Panc1 (cell line): ENCODE data around the gene MGAT5B. TPM values are rescaled to one million over a fixed set of nuclear protein-coding genes. Genes with fewer than 3 reads are reported as not detected.

Source experiments
- ATAC-seq: fragments of 200-7000 bp; cut with Tn5 transposase; 2 replicates; pipeline ENCODE4 v1.9.1; 2020; ENCODE audit warnings: mild to moderate bottlenecking, moderate library complexity
- BruUV-seq: library from RNA; stranded (reverse); fragments of 400-500 nt; replicated peaks from 2 replicates; lab custom pipeline; 2021; lab: Mats Ljungman, UMichigan
- CTCF ChIA-PET: fragments of 300-600 bp; sonication (Branson Sonifier 250); formaldehyde crosslinking; loops from one replicate; lab custom pipeline; 2022; ENCODE audit warnings: antibody characterized with exemption; lab: Charles Lee
- POLR2A ChIA-PET: fragments of 300-600 bp; sonication (Branson Sonifier 250); formaldehyde crosslinking; loops from one replicate; lab custom pipeline; 2022; ENCODE audit warnings: antibody characterized with exemption; lab: Charles Lee
- DNase-seq: peaks from one replicate; pipeline ENCODE4 v3.0.0-alpha.2; 2010; ENCODE audit warnings: low read depth, low spot score
- H3K27ac ChIP-seq: 2 replicates; pipeline ENCODE4 v1.5.1; 2011; ENCODE audit warnings: mild to moderate bottlenecking, low read length, inconsistent platforms
- H3K27me3 ChIP-seq: fragments of 200-500 bp; sonication (Bioruptor generic); 2 replicates; pipeline ENCODE4 v1.6.0; 2014; ENCODE audit warnings: low read length, inconsistent platforms; ENCODE audit not compliant: control insufficient read depth, insufficient read depth
- H3K36me3 ChIP-seq: fragments of 200-500 bp; sonication (Bioruptor generic); 2 replicates; pipeline ENCODE4 v1.5.1; 2014; ENCODE audit warnings: inconsistent platforms, mild to moderate bottlenecking, low read length, moderate library complexity; ENCODE audit not compliant: control insufficient read depth, insufficient read depth
- H3K4me1 ChIP-seq: 2 replicates; pipeline ENCODE4 v1.5.1; 2011; ENCODE audit warnings: inconsistent platforms, mild to moderate bottlenecking, low read length, moderate library complexity; ENCODE audit not compliant: control insufficient read depth, insufficient read depth
- H3K4me3 ChIP-seq, 2 experiments: 2 replicates each; pipeline ENCODE4 v1.5.1; 2011 to 2012; ENCODE audit warnings: low read depth in 2 of 2, low read length in 2 of 2, mild to moderate bottlenecking in 2 of 2, inconsistent platforms in 1 of 2, moderate library complexity in 1 of 2
- H3K9me3 ChIP-seq: fragments of 200-500 bp; sonication (Bioruptor generic); 2 replicates; pipeline ENCODE4 v1.5.1; 2014; ENCODE audit warnings: low read depth, mild to moderate bottlenecking, inconsistent platforms, low read length, moderate library complexity; ENCODE audit not compliant: control insufficient read depth, insufficient read depth
- CTCF ChIP-seq: fragments of 450-650 bp; IDR thresholded peaks from 2 replicates; pipeline ENCODE4 v1.5.1; 2017; ENCODE audit warnings: mild to moderate bottlenecking
- POLR2AphosphoS5 ChIP-seq: IDR thresholded peaks from 2 replicates; pipeline ENCODE4 v1.6.1; 2012; ENCODE audit warnings: mild to moderate bottlenecking, low read depth, low read length, moderate library complexity
- REST ChIP-seq, 2 experiments: IDR thresholded peaks; 2 replicates each; pipeline ENCODE4 v1.6.1; 2011 to 2012; ENCODE audit warnings: low read depth in 2 of 2, control low read depth in 1 of 2, low read length in 1 of 2, mild to moderate bottlenecking in 1 of 2, moderate library complexity in 1 of 2; ENCODE audit not compliant: insufficient read depth in 1 of 2
- SIN3A ChIP-seq: IDR thresholded peaks from 2 replicates; pipeline ENCODE4 v1.6.1; 2012; ENCODE audit warnings: low read depth, mild to moderate bottlenecking, low read length, moderate library complexity, borderline replicate concordance; ENCODE audit not compliant: insufficient read depth
- TCF7L2 ChIP-seq: IDR thresholded peaks from 2 replicates; pipeline ENCODE4 v1.6.1; 2011; ENCODE audit warnings: mild to moderate bottlenecking, low read depth, low read length, inconsistent platforms
- in situ Hi-C: cut with HindIII; loops from 2 replicates; pipeline ENCODE4 v1.10.0; 2016; ENCODE audit warnings: low sequenced_read_pairs, low pct_unique_long_range_greater_than_20kb
- intact Hi-C: fragments of 100-400 bp; cut with micrococcal nuclease; formaldehyde crosslinking; loops from one replicate; pipeline ENCODE4 v1.10.0; 2022; ENCODE audit not compliant: unreplicated experiment
- total RNA-seq: library from RNA; stranded (reverse); gene quantifications from one replicate; pipeline ENCODE4 v1.2.1, GENCODE V29; 2021; ENCODE audit not compliant: unreplicated experiment

MGAT5B gene
- total RNA-seq, 1 experiment from 2014 or later, result 34.9 TPM

DNA sequence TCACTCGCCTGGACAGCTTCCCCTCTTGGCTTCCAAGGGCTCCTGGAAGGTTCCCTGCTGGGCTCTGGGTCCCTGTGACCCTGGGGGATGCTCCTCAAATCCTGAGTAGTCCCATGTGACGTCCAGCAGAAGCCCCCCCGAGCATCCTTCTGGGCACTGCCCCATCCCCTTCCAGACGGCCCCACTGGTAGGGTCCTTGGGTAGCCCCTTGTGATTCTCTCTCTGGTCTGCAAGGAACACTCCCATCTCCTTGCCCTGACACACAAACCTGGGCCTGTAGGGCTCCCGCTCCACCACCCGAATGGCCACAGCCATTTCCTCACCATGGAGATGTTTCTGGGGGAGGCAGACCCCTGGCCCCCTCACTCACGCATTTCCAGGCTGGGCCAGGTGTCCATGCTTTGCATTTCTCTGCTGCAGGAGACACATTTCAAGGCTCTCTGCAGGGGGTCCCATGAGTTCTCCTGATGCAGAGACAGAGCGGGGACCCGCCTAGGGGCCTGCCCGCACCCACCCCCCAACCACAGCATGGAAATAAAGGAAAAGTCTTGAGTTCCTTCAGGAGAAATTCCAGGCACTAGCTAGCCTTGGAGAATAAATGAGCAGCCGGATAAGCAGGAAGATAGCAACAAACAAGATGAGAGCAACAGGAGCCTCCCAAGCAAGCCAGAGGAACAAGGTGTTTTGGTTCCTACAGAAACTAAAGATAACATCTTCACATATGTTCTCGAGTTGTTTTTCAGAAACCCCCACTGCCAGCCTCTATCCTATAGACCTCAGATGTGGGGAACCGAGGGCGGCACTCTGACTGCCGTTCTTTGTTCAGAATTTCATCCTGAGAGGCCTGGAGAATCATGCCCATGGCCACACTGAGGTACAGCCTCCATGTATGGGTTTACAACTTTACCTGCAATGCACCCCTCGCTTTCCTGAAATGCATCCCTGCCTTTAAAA lies 128.8 kb downstream of the MGAT5B start (continued):
- TF ChIP-seq REST (IDR thresholded peaks at IDR 0.05; ENCODE audit: insufficient read depth in 1 of 2, low read depth in 2 of 2, low read length in 1 of 2), result no peak

DNA sequence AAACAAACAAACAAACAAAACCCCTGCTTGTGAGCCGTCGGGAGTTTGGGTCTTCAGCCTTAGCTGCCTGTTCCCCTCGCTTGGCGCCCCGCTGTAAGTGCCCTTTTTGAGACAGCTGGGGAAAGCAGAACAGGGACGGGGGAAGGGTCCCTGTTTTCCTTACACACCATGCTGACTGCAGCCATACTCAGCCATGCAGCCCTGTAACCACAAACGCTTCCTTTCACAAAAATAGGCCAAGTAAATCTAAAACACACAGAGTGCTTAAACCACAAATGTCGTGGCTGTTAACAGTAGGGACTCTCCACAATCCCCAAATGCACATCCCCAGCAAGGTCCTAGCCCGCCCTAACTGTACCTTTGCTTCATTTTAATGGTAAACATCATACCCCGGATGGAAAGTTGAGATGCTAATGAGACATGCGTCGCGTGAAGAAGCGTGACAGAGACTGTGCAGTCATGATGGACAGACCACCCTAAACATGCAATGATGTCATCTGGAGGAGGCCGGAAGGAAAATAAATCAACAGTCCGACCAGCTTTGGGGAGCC lies 129.9 kb downstream of the MGAT5B start:
- no peaks in the 10 kb centered on the region for H3K9me3 ChIP-seq
- ChIA-PET CTCF (no interaction called here), POLR2A (no interaction called here)
- intact Hi-C loops, result no loop called here
- H3K27me3 ChIP-seq, result no peaks in the 10 kb centered on the region
- H3K4me1 ChIP-seq, result peaks cover 10% of the 10 kb centered on the region
- no peak for TF ChIP-seq REST (IDR thresholded peaks at IDR 0.05; ENCODE audit: insufficient read depth in 1 of 2, low read depth in 2 of 2, low read length in 1 of 2)
- no peak for TF ChIP-seq CTCF
- no peak for TF ChIP-seq POLR2AphosphoS5
- TF ChIP-seq SIN3A, result no peak
- no peak for TF ChIP-seq TCF7L2
- no TSS peak for BruUV-seq
- H3K36me3 ChIP-seq, result no peaks in the 10 kb centered on the region
- ATAC-seq, result no peak
- in situ Hi-C loops, result no loop called here
- H3K27ac ChIP-seq, result no peak overlapping the region
- no peak overlapping the region for H3K4me3 ChIP-seq
- no peak for DNase-seq
